GM12891 (cell line): ENCODE results near the gene LRP1B.

ENCODE experiments used
- PAX5 ChIP-seq: IDR thresholded peaks from 2 replicates; pipeline ENCODE4 v1.6.1; 2011; ENCODE audit warnings: low read length, moderate library complexity, mild to moderate bottlenecking; ENCODE audit not compliant: insufficient read depth, severe bottlenecking
- POLR2A ChIP-seq: IDR thresholded peaks from 2 replicates; pipeline ENCODE4 v1.6.1; 2011; ENCODE audit warnings: low read depth, low read length, control low read depth
- POLR2AphosphoS5 ChIP-seq: IDR thresholded peaks from 2 replicates; pipeline ENCODE4 v1.6.1; 2011; ENCODE audit warnings: low read depth, low read length, control low read depth
- POU2F2 ChIP-seq: IDR thresholded peaks from 2 replicates; pipeline ENCODE4 v1.6.1; 2011; ENCODE audit warnings: low read depth, mild to moderate bottlenecking, control low read depth, low read length, moderate library complexity
- SPI1 ChIP-seq: IDR thresholded peaks from 2 replicates; pipeline ENCODE4 v1.6.1; 2011; ENCODE audit warnings: low read depth, low read length, control low read depth
- TAF1 ChIP-seq: IDR thresholded peaks from 2 replicates; pipeline ENCODE4 v1.6.1; 2011; ENCODE audit warnings: low read depth, low read length, control low read depth

DNA sequence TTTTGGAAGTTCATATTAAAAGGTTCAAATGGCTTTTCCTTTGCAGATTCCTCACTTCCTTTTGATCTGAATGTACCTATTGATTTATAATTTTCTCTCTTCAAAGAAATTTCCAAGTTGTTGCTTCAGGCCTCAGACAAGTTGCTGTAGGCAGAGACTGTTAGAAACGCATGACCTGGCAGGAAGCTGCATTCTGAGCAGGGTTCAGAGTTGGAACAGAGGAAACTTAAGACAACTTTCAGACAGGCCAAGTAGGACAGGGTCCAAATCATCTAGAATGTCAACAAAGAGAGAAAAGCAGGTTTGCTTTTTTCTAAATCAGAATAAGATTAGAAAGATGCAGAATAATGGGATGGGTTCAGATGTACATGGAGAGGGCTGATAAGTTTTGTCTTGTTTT, 416.3 kb downstream of the LRP1B start:
- TF ChIP-seq POLR2AphosphoS5 (no peak), POLR2A (no peak), TAF1 (no peak), PAX5 (no peak), SPI1 (no peak), POU2F2 (no peak)
